NB4 (cell line): ENCODE measurements around the gene DHRS12.

Source experiments
- DNase-seq: peaks from one replicate; pipeline ENCODE4 v3.0.0; 2010; ENCODE audit warnings: low read depth
- H3K4me3 ChIP-seq: one replicate; pipeline ENCODE4 v1.5.1; 2011; ENCODE audit warnings: mild to moderate bottlenecking, low read depth, low read length, moderate library complexity
- MYC ChIP-seq: IDR thresholded peaks from 2 replicates; pipeline ENCODE4 v1.6.1; 2011; ENCODE audit warnings: low read depth, low read length
- POLR2A ChIP-seq: IDR thresholded peaks from 2 replicates; pipeline ENCODE4 v1.6.1; 2011; ENCODE audit warnings: mild to moderate bottlenecking; ENCODE audit not compliant: insufficient read length; ENCODE audit errors: extremely low read depth
- TF ChIP-seq, protein P1 (sequence below): IDR thresholded peaks from 2 replicates; pipeline ENCODE4 v1.6.1; 2011; ENCODE audit warnings: low read depth, low read length
- TF ChIP-seq, protein P2 (sequence below): IDR thresholded peaks from one replicate; pipeline ENCODE4 v1.5.1; 2012; ENCODE audit warnings: low read depth, low read length

Gene DHRS12

DNA sequence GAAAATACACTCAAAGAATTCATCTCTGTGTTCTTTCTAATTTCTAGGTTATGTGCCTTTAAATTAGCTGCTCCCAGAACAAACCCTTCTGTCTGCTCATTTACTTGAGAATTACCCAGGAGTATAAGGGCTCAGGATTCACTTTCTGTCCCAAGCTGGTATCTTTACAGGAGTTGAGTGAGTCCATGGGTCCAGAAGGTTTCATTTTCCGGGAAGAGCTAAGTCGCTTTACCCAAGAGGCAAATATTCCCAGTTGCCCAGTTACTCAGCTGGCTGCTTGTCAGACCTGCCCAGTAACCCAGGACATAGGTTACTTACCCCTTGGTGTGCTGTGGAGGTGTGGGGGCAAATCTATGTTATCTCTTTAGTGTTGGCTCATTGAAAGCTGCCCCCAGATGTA is 47.3 kb downstream of the DHRS12 start:
- TF ChIP-seq MYC: no peak
- TF ChIP-seq, protein P1, sequence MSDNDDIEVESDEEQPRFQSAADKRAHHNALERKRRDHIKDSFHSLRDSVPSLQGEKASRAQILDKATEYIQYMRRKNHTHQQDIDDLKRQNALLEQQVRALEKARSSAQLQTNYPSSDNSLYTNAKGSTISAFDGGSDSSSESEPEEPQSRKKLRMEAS: no peak
- no peak for TF ChIP-seq POLR2A
- TF ChIP-seq, protein P2, sequence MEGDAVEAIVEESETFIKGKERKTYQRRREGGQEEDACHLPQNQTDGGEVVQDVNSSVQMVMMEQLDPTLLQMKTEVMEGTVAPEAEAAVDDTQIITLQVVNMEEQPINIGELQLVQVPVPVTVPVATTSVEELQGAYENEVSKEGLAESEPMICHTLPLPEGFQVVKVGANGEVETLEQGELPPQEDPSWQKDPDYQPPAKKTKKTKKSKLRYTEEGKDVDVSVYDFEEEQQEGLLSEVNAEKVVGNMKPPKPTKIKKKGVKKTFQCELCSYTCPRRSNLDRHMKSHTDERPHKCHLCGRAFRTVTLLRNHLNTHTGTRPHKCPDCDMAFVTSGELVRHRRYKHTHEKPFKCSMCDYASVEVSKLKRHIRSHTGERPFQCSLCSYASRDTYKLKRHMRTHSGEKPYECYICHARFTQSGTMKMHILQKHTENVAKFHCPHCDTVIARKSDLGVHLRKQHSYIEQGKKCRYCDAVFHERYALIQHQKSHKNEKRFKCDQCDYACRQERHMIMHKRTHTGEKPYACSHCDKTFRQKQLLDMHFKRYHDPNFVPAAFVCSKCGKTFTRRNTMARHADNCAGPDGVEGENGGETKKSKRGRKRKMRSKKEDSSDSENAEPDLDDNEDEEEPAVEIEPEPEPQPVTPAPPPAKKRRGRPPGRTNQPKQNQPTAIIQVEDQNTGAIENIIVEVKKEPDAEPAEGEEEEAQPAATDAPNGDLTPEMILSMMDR: no peak
- H3K4me3 ChIP-seq: no peak overlapping the region

DNA sequence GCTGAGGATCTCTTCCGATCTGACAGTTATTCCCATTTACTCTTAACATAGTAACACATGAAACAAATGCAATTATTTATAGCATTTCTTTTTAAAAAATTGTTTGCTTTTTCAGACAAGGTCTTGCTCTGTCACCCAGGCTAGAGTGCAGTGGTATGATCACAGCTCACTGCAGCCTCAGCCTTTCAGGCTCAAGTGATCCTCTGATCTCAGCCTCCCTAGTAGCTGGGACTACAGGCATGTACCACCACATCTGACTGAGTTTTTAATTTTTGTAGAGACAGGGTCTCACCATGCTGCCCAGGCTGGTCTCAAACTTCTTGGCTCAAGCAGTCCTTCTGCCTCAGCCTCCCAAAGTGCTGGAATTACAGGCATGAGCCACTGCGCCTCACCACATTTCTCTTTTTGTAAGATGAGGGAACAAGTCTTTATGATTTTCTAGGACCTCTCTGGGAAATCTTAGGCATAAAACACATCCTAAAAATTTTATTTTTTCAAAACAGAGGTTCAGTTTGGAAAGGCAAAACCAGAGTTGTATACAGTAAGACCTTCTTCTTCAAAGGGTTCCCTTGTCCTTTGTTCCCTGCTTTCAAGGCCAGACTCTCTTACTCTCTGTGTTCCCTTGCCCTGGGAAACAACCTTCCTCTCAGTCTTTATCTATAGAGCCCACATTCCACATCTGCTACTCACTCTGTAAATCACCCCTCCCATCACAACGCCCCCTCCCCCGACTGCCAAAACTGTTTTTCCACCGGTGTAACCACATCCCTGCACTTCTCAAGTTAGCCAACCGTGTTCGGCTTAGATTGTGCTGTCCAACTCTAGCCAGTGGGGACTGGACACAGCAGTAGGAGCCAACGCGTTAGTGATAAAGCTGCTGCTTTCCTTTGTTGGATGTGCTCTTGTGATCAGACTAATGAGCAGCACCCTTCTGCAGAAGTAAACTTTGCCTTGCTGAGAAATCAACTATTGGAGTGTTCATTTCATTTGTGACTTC is 56.2 kb downstream of the DHRS12 start:
- DNase-seq: no peak
- H3K4me3 ChIP-seq: no peak overlapping the region
- TF ChIP-seq, protein P2: no peak
- TF ChIP-seq MYC: no peak
- TF ChIP-seq POLR2A: no peak
- TF ChIP-seq, protein P1: no peak

More for the DNA sequence above, 47.3 kb downstream of the DHRS12 start:
- DNase-seq: no peak

DNA sequence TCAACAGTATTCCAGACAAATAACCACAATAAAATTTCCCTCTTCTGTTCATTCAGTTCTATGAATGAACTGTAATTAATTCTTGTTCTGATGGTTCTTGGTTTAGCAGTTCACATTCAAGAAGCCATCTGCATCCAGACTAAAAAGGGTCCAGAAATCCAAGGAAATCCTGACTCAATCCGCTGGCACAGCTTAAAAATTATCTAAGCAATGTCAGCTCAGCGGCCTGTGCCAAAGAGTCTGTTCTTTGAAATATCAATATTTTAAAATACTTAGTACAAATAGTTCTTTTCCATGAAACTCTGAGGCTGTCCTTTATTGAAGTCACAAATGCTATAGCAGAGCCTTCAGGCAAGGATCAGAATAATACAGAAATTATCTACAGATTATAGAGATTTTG is 57.2 kb downstream of the DHRS12 start:
- TF ChIP-seq, protein P2: no peak
- TF ChIP-seq POLR2A (no peak), MYC (no peak)
- TF ChIP-seq, protein P1: no peak
- no peak for DNase-seq
- H3K4me3 ChIP-seq: no peak overlapping the region

DNA sequence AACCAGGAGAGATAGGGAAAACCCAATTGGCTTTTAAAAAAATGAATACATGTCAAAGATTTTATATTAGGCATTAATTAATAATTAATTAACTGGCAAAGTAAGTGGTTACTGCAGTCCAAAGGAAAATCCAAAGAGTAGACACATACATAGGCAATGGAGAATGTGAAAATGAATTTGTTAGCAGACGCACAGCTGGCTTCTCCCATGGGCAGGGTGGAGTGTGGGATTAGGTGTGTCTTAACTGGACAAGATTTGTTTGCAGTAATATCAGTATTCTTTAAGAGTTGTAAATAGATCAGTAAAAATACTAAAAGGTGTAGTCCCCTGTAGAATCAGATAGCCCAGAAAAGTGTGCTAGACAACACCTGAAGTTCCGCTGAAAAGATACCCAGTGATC is 58.7 kb downstream of the DHRS12 start:
- DNase-seq: no peak
- no peak overlapping the region for H3K4me3 ChIP-seq
- TF ChIP-seq, protein P2: no peak
- TF ChIP-seq POLR2A (no peak), MYC (no peak)
- TF ChIP-seq, protein P1: no peak

DNA sequence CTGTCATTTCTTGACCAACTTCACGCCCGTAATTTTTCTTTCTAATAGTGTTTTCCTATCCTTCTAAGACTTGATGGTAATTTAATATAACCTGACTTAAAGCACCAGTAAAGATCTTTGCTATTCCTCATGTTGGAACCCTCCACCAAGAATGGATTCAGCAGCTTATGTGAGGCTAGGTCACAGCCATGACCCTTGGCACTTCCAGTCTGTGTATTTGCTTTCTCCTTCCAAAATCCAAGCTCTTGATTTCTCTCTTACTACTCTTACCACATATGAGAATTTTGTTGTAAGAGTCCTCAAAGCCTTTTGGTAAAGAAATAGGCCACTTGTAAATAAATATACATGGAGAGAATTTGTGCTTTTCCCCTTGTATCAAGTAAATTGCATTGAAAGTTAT is 61.4 kb downstream of the DHRS12 start:
- DNase-seq: no peak
- TF ChIP-seq, protein P1: no peak
- TF ChIP-seq POLR2A (no peak), MYC (no peak)
- TF ChIP-seq, protein P2: no peak
- H3K4me3 ChIP-seq: no peak overlapping the region
